HCEC 1CT (cell line): ENCODE results near the gene UBE2Q1.
A peak's percentile ranks its signal among the peaks of the same experiment; 100 is the strongest.

Experiments used
- DNase-seq: peaks from one replicate; pipeline ENCODE4 v3.0.0-alpha.2; 2017

Gene UBE2Q1

GRCh38 chr1:154501423-154502065 lies 56.9 kb downstream of the UBE2Q1 start:
- no peak for DNase-seq

- no peak for DNase-seq
These were observed 57.9 kb downstream of the UBE2Q1 start for GRCh38 chr1:154500533-154500932.

GRCh38 chr1:154499446-154499845 lies 59.0 kb downstream of the UBE2Q1 start:
- peak; percentile 13 for DNase-seq
